Inflammatory macrophage treated with lipopolysaccharide for 1 hour (primary cell): ENCODE data around the gene HCN2.
"Not testable (repeated sequence)": the region's sequence is repeated elsewhere in the genome, so short reads cannot be mapped to it uniquely, and the experiment has no call there.

ENCODE experiments used
- DNase-seq, 2 donors: peaks; one replicate each; pipeline ENCODE4 v3.0.0-alpha.2; 2020 to 2022

Gene HCN2

DNA sequence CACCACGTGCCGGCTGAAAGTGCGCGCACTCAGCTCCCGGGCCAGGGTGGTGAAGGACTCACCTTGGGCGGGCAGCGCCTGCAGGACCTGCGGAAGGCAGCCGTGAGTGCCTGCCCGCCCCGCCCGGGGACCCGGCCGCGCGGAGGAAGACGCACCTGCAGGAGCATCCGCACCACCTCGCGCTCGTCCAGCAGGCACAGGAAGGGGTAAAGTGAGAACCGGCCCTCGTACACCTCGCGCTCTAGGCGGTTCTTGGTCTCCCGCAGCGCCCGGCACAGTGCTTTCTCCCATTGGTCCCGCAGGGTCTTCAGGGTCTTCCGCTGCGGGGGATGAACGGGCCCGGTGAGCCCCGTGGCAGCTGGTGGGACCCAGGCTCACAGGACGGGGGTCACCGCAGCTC is 33.0 kb downstream of the HCN2 start:
- DNase-seq: no peak

DNA sequence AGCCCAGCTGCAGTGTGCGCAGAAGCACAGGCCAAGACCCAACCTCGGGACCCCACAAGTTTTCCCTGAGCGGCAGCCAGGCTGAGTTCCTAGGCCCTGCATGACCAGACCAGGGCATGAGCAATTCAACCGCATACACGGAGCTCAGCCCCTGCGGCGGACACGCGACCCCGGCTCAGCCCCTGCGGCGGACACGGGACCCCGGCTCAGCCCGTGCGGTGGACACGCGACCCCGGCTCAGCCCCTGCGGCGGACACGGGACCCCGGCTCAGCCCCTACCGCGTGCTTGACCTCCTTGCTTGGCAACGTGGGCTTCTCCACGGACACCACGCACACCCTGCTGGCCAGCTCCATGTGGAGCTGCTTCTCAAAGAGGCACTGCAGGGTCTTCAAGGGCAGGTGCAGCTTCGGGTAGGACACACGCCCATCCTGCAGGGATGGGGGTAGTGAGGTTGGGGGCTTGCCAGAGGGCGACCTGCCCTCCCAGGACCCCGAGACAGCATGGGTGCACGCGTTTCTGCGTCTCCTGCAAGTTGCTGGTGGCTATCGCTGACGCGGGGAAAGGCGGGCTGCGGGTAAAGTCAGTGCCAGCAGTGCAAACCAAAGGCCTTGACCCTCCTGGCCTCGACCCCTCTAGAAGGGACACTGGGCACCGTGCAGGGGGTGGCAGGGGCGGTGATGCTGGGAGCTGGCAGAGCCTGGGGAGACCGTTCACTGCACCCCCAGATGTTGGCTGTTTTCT is 33.7 kb downstream of the HCN2 start:
- no peak for DNase-seq

DNA sequence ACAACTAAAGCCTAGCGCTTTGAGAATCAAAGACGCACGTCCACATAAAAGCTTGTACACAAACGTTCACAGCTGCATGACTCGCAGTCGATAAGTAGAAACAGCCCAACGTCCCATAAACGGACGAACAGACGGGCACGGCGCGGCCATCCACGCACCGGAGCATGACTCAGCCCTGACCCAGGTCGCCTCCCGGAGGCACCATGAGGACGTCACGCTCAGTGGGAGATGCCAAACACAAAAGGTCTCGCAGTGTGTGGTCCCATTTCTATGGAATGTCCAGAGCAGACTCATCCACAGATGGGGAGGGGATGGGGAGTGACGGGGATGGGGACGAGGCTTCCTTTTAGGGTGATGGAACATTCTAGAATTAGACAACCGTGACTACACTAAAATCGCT is 34.3 kb downstream of the HCN2 start:
- no peak for DNase-seq

DNA sequence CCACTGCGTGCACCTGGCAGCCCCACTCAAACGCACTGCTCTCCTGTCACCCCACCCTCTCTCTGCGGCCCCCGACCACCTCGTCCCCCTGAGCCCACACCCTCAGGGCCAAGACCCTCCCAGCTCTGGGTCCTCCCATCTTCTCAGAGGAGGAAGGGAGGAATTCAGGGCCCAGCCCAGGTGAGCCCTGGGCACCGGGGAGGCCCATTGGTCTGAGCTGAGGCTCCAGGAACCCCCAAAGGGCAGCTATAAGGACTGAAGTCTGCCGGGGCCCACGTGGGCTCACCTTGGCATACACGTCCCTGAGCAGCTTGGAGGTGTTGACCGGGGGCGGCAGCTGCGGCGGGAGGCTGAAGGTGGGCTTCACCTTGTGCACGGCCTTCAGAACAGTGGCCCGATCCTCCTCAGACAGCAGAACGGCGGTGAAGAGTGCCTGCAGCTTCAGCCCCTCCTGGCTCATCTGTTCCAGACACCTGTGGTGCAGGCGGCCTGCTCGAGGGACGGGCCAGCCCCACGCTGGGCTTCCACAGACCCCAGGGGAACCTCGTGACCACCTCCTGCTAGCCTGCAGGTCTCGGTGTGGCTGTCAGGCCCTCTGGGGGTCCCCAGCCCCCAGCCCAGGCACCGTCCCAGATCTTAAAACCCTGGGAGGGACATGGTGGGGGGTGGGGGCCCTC is 34.9 kb downstream of the HCN2 start:
- DNase-seq: no peak

DNA sequence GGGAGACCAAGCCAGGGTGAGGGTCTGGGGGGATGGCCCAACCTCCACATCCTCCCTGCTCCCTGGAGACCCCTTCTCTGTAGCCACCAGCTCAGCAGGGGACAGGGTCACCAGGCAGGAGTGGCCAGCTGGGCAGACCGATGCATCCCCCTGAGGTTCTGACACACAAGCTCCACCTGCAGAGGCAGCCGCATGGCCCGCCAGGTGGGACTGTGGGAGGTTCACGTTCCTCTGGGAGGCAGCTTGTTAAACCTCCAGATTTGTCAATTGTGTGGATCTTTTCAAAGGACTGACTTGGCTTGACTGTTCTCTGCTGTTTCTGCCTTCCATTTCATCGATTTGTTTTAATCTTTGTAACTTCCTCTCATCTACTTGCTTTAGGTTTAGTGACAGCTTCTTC is 35.6 kb downstream of the HCN2 start:
- no peak for DNase-seq

DNA sequence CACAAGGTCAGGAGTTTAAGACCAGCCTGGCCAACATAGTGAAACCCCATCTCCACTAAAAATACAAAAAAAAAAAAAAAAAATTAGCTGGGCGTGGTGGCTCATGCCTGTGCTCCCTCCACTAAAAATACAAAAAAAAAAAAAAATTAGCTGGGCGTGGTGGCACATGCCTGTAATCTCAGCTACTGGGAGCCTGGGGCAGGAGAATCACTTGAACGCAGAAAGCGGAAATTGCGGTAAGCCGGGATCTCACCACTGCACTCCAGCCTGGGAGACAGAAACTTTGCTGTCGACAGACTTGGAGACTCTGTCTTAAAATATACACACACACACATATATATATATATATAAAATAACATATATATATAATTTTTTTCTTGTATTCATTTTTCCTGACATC is 36.9 kb downstream of the HCN2 start:
- DNase-seq: not testable (repeated sequence)

DNA sequence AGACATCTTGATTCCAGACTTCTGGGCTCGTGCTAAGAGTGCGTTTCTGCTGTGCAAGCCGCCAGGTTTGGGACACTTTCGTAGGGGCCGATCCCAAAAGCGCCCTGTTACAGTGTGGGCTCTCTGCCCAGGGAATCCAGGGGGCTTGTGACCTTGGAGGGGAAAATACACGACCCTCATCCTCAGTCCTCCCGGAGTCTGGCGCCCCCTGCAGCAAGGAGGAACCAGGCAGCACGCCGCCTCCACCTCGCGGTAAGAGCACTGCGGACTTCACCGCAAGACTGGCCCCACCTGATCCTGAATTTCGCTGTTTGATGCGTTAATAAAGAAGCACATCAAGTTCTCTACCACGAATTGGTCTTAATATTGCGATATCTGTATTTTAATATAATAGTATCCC is 38.5 kb downstream of the HCN2 start:
- no peak for DNase-seq

DNA sequence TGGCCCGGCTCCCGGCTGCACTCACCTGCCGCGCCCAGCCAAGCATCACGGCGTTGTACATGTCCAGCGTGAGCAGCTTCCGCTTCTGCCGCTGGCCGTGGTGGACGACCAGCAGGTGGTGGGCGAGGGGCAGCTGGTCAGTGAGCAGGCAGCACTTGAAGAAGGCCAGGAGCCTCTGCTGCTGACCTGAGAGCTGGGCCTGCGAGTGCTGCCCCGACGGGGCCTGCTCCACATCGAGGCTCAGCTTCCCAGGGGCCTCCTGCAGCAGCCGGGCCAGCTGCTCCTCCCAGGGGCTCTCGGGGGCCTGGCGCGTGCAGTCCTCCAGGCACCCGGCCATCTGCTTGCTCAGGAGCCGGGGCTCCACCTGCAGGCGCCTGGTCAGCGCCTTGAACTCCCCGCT is 39.8 kb downstream of the HCN2 start:
- not testable (repeated sequence) for DNase-seq

DNA sequence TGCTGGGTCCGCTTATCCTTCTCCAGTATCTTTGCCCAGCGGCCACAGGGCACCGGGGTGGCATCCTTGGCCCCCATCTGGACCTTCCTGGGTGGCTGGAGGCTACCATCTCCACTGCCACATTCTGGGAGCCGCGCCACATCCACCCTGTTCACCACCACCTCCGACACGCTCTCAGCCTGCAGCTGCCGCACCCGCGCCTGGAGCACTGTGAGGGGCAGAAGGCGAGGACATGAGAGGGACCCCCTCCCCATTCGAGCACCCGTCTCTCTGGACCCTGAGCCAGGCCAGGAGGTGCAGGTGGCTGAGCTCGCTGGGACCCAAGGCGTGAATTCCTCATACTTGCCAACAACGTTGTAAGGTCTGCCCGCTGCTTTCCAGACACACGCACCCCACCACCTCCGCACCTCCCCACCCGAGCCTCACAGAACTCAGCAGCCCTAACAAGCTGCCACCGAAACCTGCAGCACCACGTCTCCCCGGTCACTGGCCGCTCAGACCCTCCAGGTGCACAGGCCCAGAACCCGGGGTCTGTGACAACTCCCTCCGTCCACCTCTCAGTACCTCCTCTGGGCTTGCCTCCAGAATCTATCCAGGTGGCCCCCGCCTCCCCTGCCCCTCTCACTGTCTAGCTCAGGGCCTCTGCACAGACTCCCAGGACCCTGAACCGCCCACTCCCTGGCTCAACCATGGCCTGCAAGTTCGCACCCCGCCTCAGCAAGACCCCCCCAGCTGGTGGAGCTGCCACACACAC is 40.5 kb downstream of the HCN2 start:
- DNase-seq: no peak

DNA sequence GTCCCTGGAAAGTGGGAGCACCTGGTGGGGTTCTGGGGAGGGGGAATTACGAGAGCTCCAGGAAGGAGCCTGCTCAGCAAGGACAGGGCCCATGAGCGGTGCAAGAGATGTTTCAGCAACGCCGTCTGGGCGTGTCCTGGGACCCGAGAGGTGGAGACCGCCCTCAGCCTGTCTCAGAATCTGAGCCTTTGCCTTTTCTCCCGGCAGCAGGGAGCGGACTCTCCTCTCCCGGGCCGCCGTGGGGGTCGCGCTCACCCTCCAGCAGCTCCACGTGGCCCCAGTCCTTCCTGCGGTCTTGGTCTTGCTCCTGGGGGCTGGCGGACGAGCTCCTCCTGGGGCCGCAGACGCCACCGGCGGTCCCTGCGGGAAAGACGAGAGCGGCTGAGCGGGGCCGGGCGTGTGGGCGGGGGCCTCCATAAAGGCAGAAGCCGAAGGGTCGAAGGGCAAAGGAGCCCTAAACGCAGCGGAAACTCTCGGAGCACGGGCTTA is 42.9 kb downstream of the HCN2 start:
- peak; percentile 61 to 71 for DNase-seq

DNA sequence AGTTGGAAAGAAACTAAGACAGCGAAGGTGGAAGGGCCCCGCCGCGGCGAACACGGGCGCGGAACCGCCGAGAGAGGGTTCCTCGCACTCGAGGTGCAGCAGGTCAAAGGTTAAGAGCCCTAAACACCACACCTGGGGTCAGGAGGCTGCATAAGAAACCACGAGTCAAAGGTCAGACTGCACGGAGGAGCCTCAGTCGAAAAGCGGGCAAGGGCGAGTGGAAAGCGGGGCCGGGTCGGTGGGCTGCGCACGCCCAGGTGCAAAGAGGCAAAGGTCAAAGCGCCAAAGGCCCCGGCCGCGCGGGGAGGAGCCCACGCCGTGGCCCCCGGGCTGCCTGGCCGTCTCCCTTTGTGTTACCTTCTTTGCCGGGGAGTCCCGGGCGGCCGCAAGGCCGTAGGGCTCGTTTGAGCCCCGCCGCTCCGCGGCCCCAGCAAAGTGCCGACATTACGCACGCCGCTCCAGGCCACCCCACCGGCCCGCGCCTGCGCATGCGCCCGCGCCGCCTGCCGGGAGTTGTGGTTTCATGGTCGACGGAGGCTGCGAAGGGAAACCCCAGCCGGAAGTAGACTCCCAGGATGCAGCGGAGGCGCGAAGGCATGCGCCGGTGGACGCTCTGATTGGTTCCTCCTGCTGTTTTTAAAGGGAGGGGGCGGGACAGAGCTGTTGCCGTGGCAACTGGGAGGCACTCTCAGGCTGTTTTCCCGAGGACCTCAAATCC is 43.5 kb downstream of the HCN2 start, which contains the start of gene POLRMT:
POLRMT (minus strand) TSS at position 470 of the 718 bp plus-strand sequence; CDS start at position 445, 25 bp downstream.
- DNase-seq: peak; percentile 98

DNA sequence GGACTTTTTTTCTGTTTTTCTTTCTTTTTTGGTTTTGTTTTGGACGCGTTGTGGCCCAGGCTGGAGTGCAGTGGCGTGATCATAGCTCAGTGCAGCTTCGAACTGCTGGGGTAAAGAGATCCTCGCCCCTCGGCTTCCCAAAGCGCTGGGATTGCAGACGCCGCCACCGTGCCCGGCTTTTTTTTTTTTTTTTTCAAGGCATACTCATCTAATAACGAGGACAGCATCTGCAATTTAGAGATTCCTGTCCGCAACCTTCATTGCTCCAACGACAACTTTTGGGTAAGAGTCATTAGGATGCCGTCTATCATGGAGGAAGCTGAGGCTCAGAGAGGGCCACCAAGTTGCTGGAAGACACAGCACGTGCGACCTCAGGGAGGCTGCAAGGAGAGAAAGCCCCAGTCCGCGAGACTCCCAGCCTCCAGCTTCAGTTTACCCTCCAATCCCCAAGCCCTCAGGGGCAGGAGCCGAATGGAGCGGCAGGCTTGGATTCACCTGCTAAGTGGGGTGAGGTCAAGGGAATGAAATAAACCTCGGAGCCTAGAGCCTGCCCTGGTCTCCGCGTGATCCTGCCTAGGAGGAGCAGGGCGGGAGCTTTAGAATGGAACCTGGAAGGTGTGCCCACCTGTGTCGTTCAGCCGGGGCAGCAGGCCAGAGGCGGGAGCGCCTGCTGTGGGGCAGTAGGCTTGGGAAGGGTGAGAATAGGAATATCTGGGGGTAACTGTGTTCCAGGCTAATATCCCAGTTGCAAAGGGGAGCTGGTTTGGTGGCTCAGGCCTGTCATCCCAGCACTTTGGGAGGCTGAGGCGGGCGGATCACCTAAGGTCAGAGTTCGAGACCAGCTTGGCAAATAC is 44.3 kb downstream of the HCN2 start:
- DNase-seq: peak in 1 of 2 donors; percentile 4

DNA sequence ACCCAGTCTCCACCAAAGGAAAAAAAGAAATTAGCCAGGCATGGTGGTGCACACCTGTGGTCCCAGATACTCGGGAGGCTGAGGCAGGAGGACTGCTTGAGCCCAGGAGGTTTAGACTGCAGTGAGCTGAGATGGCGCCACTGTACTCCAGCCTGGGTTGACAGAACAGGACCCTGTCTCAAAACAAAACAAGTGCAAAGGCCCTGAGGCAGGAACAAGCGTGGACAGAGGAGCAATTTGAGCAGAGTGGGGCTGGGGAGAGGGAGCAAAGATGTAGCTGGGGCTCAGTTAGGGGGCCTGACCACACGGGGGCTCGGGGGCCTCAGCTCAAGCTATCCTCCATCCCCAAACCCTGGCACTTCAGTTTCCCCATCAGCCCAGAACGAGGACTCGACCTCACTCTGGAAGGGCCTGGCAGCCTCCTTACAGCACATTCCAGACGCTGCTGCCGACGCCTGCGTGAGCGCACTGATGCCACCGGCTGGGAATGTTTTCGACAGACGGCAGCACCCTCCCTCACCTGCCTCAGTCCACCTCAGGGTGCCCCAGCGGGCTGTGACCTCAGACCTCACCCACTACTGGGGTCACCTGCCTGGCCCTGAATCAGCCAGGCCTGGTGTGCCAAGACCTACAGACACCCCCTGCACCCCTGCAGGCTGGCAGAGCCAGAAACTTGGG is 45.4 kb downstream of the HCN2 start:
- DNase-seq: no peak

DNA sequence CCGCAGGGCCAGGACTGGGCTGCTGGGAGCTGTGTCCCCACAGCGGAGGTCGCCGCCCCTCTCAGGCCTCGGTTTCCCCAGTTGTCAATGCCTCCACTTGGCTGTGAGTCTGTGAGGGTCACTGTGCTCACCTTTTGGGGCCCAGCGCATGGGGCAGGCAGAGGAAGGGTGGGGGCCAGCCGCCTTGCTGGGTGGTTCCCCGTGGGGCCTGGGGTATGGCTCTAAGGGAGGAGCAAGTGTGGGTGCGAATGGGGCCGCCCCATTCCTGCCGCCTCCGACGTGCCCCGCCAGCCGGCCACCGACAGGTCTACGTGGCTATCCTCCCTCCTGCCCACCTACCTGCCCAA is 49.2 kb downstream of the HCN2 start:
- no peak for DNase-seq

DNA sequence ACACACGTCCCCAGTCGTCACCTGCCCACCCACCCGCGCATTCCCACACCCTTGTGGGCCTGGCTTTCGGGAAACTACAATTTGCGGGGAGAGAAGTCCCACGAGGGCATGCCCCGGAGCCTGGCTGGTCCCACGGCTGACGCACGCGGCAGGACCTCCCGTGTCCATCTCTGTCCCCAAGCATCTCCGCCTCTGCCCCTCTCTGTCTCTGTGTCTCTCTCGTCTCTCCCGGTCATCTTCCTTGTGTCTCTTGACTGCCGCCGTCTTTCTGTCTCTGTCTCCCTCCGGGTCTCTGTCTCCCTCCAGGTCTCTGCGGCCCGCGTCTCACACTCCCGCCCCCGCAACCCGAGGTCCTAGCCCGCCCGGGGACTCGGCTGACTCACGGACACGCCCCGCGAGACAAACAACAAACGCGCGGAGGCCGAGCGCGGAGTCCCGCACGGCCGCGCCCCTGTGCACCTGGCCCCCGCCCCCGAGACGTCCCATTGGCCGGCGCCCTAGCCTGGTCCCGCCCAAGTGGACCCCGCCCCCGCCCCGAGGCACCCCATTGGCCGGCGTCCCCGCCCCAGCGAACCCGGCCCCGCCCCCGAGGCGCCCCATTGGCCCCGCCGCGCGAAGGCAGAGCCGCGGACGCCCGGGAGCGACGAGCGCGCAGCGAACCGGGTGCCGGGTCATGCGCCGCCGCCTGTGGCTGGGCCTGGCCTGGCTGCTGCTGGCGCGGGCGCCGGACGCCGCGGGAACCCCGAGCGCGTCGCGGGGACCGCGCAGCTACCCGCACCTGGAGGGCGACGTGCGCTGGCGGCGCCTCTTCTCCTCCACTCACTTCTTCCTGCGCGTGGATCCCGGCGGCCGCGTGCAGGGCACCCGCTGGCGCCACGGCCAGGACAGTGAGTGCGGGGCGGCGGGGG is 49.8 kb downstream of the HCN2 start, which contains the start of gene FGF22:
FGF22 (plus strand) TSS at position 627 of the 908 bp plus-strand sequence; CDS start at position 674, 47 bp downstream.
- DNase-seq: peak; percentile 84 to 96

DNA sequence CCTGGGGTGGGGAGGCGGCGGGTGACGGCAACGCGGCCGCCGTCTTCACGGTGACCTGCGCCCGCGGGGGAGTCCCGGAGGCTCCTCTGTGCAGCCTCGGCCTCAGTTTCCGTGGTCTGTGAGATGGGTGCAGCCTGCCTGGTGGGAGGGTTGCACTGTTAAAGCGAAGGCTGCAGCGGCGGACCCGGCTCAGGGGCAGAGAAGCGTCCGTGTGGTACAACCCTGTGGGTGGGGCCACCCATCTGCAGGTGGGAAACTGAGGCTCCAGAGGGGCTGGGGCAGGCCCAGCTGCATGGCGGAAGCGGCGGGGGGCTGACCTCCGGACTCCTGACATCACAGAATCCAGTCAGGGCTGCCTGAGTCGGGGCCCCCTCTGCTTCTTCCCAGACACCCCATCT is 50.5 kb downstream of the HCN2 start:
- DNase-seq: no peak

DNA sequence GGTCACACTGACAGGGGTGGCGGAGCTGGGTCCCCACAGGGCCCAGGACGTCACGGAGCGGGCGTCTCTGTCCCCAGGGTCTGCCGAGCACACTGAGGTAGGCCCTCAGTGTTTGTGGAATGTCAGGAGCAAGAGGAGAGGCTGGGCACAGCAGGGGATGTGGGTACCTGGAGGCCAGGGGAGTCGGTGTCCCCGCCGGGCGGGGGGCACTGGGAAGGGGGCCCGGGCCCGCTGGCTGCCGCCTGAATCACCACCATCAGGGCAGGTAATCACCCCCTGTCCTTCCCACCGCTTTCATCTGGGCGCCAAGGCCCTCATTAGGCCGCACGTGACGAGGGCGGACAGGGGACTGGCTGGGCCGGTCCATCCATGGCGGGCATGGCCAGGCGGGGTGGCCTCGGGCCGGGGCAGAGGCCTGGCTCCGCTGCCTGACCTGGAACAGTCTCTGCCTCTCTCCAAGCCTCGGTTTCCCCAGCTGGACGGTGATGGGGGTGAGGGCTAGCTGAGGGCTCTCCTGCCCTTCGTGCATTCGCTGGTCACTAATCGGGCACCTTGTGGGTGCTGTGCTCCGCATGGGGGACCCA is 51.0 kb downstream of the HCN2 start:
- DNase-seq: no peak

DNA sequence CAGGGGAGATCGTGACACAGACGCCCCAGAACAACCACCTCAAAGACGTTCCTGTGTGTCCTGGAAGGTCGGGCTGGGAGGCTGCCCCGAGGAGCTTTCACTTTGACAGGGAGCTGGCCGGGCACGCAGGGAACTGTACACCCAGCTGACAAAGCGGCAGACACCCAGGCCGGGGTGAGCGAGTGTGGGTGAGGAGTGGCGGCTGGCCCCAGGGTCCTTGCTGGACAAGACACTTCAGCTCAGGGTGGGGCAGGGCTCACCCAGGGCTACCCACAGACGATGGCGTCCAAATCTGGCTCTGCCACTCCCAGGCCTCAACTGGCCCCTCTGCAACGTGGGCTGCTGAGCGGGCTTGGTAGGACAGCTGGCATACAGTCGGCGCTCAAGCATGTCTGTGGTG is 52.0 kb downstream of the HCN2 start:
- no peak for DNase-seq
